ENCODE results near the gene UBE2G2.

Gene UBE2G2

DNA sequence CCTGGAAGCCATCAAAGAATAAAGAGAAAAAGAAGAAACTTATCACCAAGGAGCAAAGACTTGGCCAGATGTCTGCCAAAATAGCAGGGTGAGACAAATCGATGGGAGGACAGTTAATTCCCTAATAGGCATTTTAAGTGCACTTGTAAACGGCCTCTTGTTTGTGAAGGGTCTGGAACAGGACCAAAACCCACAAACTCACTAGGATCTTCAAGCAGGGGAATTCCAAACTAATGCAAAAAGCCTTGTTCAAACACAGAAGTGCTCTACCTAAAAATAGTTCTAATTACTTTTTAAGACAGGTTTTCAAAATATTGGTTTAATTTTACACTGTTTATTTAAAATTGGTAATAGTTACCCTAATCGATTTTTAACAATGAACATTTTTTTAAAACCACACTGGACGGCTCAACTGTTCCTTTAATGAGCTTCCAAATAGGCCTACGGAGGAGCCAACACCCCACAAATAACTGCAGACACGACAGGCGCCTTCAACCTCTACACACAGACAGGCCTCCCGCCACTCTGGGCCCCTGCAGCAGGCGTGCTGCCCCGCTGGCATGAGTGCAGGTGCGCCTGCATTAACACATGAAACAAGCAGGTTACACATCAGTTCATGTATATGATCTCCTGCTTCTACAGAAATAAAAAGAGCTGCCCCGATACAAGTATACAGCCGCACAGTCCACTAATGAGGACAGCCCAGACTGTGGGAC is 15.8 kb downstream of the UBE2G2 start:
- DNase-seq (ENCODE audit: low spot score): no peak

DNA sequence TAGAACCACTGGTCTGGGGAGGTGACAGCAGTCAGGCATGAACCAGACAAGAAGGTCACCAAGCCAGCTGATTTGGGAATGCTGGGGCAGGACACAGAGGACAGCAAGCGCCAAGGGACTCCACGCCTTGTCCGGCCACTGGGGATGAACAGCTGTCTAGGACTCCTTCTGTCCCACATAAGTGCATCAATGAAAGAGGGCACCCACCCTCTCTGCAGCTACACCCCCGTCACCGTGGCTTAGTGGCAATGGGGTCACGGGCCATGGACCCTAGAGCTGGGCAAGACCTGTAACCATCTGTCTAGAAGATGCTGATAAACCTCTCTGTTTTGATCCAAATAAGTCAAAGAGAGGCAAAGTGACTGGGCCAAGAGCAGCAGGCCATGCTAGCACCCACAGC is 16.8 kb downstream of the UBE2G2 start:
- DNase-seq (ENCODE audit: low spot score): no peak

DNA sequence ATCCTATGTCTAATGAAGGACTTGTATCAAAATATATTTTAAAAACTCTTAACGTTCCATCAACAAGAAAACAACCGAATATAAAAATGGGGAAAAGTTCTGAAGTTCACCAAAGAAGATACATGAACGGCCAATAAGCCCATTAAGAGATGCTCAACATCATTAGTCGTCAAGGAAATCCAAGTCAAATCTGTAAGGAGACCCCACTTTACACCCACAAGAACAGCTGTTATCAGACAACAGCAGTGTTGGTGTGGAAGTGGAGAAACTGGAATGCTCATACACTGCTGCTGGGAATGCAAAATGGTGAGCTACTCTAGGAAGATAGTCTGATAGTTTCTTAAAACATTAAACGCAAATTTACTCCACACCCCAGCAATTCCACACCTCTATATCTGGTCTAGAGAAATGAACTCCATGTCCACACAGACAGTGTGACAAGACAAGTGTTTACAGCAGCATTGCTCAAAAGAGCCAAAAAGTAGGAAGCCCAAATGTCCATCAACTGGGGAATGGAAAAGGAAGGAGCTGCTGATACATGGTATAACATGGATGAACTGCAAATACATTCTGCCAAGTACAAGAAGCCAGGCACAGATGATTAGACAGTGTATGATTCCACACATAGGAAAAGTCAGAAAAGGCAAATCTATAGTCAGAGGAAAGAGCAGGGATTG is 18.5 kb downstream of the UBE2G2 start:
- no peak for DNase-seq (ENCODE audit: low spot score)

DNA sequence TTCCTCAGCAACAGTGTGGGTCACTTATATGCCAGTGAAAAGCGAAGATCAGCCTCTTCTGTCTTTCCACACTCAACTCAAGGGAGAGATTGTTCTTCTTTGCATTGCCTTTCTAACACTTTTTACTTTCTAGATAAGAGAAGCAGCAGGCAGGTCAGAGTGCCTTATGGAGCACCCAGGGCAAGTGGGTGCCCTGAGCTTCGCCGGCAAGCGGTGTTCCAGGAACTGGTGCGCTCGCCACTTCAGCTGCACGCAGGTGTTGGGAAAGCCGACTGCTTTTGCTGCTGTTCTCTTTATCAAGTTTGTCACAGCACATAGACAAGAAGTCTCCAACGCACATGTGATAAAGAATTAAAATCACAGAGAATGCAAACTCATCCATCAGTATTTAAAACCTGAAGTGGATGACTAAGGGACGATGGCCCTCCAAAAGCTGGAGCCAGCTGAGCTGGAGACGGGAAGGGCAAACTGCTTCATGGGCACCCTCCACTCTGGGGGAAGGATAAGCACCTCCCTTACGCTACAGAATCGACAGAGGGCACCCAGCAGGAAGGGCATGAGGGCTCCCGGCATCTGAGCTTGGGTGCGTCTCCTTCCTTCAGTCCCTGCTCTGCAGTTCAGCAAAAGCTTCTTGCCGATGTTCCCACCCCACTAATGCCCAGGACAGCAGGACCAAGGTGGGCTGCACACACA is 20.7 kb downstream of the UBE2G2 start:
- DNase-seq (ENCODE audit: low spot score): no peak

DNA sequence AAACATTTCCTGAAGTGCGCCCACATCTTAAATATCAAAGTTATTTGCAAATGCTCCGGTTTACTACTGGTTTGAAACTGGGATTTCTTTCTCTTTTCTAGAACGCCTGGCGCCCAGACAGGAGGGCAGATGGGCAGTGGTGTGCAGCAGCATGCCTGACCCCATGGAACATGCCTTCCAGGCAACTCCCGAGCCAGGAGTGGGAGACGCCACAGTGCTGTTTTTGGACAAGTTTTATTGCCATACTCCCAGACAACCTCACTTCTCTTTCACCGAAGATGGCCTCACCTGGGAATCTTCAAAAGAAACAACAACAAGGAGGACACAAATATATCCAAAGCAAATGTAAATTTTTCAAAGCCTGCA is 21.5 kb downstream of the UBE2G2 start:
- DNase-seq (ENCODE audit: low spot score): no peak

DNA sequence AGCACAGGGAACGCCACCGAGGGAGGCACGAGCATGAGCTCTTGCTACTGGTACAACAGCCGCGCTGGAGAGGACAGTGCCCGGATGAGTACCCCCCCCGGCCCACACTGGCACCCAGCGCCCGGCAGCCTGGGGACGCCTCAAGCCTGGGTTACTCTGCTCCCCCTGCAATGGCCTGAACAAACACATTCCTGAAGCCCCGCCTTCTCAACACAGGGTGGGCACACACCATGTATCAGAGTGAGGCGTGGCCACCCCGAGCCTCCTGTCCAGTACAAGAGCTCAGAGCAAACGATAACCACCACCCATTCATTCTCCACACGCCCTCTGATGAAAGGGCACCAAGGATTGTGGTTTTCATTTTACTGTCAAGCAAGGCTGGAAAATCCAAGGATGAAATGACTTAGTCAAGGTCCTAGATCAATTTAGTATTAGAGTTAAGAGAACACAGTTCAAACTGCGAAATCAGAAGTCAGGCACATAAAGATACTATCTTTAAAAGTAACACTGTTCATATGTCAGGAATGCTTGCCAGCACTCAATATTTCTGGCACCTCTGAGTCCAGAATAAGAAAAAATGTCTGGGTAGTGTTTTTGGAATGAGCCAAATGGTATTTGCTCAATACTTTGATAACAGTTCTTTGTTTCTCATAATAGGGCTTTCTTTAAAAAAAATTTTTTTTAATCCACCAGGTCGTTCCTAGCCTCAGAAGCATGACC is 22.0 kb downstream of the UBE2G2 start:
- no peak for DNase-seq (ENCODE audit: low spot score)

DNA sequence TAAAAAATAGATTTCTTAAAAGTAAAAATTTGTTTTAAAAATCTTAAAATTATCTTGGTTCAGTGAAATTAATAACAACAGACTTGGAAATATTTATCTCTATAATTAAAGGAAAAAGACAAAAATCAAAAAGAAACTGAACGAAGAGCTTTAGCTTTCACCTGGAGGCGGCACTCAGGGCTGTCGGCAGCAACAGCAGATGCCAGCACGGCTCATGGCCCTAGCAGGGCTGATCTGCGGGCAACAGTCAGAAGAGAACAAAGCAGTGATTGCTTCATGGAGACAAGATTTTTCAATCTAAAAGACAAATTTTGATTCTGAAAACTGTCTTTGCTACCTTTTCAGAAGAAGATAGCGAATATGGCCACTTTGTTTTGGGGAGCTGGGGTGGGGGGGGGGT is 22.6 kb downstream of the UBE2G2 start:
- DNase-seq (ENCODE audit: low spot score): no peak

DNA sequence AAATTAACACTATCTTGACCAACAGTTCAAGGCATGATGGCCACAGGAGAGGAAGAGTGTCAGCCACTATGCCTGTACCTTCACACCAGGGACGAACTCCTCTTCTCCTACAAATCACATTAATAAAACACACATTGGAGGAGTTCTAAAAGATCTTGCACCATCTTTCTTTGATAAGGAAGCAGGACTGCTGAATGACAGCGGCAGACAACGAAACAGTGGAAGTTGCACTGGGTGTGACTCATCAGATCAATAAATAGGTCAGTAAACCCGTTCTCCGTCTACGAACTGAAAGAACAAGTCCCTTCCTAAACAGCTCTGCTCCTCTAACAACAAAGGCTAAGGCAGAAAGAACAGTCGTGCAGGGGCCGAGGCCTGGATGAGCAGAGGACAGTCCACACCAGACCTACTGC is 23.1 kb downstream of the UBE2G2 start:
- no peak for DNase-seq (ENCODE audit: low spot score)

DNA sequence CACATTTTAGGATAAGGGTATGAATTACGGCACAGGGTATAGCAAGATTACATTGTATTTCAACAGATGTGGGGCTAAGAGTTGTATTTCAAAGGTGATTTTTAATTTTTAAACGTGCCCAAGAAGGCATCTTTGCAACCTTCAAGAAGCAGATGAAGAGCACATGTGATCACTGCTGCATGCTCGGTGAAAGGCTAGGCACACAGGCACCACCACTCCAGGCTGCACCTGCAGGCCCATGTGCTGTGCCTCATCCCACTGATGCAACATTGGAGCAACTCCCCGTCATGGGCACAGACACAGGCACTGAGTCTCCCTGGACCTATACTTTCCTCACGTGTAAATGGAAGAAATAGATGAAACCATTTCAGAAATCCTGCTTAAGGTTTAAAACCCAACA is 23.5 kb downstream of the UBE2G2 start:
- no peak for DNase-seq (ENCODE audit: low spot score)

DNA sequence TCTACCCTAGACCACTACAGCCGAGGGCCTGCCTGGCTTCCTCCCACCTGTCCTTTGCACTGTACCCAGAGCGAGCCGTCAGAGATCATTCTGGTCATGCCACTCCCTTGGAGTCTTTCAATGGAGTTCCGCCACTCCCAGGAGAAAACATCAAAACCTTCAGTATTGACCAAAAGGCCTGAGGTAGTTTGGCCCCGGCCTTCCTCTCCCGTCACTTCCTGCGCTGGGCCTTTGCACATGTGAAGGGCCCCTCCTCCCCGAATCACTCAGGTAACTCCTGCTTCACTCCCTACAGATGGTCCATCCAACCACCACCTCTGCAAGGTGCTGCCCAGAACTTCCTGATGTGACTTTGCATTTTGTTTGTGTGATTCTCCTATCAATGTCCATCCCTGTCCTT is 26.6 kb downstream of the UBE2G2 start:
- no peak for DNase-seq (ENCODE audit: low spot score)

DNA sequence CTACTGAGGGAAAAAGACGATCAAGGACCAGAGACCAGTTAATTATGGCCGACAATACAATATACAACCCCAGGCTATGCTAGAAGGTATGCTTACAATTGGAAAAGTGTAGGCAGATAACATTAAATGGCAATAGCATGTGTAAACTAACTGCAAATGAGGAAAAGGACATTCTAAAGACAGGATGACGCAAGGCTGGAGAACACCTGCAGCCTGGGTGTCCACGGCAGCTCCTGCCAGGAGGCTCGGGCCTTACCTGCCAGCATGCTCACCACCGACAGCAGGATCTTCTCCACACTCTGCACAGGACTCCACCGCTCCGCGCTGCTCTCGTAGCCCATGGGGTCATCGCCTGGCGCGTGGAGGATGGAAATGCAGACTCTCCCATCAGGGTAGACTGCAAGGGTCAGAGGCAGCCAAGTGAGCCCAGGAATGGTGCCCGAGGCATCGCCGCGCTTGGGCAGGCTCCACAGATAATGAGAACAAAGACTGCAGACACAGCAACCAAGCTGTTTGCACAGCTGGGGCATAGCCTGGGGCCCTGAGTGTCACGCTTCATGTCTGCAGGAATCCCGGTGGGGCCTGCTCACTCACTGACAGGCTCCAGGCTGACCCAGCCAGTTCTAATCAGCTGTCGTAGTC is 28.2 kb downstream of the UBE2G2 start:
- DNase-seq (ENCODE audit: low spot score): no peak

DNA sequence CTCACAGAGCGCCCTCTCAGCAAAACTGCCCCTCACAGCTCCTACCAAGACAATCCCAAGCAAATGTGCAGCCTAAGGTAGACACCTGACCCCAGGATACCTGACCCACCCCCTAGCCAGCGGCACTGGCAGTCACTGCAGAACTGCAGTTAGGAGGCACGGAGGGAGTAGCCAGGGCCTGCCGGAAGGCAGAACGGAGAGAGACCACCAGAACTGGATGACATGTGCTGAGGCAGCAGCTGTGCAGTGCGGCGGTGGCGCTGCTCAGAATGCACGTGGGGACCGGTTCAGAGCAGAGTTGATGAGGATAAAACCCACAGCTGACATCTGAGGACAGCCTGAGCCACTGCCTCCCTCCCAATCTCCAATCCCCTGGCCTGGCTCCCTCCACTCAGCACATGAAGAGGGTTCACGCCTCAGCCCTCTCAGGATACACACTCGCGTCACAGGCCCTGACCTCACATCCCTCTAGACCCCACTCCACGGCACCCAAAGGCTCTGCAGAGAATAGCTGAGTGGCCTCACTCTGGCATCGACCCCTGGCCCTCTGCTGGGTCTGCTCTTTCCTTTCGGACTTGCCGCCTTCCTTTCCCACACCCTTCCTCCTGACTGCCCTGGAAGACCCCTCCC is 29.6 kb downstream of the UBE2G2 start:
- no peak for DNase-seq (ENCODE audit: low spot score)

DNA sequence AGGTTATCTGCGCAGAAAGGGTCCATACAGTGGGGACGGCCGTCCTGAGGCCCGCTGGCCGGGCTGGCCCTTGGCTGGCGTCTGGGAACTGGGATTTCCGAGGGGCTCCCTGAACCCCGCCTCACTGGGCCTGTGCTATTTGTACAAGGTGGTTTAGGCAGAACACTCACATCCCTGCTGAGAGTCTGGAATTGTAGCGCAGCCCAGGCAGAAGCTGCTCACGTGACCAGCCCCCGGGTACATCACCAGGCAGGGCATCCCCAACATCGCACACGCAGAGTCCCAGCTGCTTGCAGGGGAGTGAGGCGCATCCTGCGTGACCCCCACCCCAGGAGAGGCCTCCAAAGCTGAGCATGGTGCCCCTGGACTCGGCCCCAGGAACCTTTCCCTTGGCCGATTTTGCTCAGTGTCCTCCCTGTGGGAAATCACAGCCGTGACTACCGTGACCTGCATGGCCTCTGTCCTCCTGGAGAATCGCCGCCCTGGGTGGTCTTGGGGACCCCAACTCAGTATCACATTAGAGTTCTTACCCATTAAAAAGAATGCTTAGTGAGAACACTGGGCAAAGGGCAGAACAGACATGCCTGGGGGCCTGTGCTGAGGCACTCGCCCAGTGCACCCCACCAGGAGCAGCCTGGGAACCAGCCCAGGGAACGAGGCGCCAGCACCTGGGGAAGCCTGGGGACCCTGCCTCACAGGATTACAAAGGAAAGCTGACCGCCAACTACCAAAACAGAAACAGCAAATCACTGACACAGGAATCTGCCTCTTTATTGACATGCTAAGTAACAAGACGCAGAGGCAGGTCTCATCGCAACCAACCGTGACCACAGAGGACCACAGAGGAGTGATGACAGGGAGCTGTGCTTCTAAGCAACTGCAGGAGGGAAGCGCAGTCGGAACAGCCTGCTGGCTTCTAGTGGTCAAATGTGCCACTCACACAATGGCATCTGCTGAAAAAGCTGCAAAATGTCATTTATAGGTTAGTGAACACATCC is 33.5 kb downstream of the UBE2G2 start:
- DNase-seq (ENCODE audit: low spot score): no peak

DNA sequence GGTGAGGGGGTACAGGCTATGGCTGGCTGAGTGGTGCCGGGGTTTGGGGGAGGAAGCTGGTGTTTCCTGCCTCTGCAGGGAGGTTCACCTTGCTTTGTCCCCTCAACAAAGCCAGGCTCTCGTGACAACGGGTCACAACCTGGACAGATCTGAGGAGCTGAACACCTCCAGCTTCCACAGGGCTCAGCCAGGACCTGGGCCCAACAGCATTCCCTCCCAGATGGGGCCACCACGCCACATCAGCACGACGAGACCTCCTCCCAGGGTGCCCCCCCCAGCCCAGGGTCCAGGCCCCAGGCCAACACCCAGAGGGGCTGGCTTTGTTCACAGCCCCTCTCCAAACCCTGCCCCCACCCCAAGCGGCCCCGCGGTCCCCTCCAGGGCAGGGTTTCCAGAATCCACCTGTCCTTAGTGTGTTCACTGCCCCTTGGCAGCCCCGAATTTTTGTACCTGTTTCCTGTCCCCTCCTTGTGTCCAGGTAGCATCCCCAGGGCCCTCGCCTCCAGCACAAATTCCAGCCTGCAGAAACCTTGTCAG is 34.7 kb downstream of the UBE2G2 start:
- no peak for DNase-seq (ENCODE audit: low spot score)

DNA sequence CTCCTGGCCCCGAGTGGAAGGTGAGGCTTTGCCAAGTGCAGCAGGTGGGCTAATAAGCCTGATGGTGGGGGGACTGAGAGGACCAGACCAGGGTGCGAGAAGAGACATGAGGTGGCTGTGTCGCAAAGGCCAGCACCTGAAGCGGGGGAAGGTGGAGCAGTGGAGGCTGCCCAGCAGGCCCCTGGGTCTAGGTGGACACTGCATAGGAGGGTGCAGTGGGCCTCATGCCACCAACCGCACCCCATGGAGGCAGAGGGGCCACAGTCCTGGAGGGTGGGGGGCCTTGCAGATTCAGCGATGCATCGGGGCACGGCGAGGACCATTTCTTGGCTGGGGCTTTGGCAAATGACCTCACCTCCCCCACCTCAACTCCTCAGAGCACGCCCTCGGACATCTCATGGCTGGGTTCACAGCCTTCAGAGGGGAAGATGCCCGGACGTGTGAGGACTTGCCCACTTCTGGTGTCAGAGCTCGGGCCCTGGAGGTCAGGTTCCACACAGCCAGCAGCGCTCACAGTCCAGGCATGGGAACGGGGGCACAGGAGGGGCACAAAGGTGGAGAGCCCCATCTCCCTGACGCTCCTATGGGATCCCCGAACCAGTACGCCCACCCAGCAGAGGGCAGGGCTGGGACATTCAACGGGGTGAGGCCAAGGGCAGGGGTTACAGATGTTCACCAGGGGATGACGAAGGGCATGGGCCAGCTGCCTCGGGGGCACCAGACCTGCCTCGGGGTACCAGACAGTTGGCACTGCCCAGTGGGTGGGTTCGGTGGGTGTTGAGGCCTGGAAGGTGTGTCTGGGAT is 35.4 kb downstream of the UBE2G2 start:
- no peak for DNase-seq (ENCODE audit: low spot score)

DNA sequence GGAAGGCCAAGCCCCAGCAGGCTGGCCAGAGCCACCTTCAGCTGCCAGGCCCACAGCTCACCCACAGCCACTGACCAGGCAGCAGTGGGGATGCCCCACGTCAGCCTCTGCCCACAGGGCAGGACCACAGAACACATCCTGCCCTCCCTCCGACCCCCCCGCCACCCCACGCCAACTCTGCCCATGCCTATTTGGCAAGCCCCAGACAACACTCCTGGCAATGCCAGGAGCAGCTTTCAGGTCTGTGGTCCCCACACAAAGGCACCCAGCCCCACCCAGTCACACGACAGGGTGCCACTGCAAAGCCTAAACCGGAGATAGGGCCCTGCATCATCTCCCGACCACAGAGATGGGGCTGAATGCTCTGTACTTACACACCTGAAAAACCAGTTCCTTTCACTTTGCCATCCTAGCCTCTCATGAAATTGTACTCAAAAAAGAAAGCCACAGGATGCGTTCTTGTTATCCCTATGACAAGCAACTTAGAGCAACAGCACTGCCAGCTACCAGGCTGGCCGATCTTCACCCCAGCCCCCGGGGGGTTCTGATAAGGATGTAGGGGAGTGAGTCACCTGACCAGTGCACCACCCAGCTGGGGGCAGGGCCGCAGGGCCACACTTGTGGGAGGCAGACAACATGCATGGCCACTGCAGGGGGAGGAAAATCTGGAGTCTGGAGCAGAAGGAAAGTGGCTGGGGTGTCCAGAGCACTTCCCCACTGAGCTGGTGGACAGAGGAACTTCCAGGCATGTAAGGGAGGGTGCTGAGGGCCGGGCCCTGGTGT is 36.2 kb downstream of the UBE2G2 start:
- DNase-seq (ENCODE audit: low spot score): no peak

DNA sequence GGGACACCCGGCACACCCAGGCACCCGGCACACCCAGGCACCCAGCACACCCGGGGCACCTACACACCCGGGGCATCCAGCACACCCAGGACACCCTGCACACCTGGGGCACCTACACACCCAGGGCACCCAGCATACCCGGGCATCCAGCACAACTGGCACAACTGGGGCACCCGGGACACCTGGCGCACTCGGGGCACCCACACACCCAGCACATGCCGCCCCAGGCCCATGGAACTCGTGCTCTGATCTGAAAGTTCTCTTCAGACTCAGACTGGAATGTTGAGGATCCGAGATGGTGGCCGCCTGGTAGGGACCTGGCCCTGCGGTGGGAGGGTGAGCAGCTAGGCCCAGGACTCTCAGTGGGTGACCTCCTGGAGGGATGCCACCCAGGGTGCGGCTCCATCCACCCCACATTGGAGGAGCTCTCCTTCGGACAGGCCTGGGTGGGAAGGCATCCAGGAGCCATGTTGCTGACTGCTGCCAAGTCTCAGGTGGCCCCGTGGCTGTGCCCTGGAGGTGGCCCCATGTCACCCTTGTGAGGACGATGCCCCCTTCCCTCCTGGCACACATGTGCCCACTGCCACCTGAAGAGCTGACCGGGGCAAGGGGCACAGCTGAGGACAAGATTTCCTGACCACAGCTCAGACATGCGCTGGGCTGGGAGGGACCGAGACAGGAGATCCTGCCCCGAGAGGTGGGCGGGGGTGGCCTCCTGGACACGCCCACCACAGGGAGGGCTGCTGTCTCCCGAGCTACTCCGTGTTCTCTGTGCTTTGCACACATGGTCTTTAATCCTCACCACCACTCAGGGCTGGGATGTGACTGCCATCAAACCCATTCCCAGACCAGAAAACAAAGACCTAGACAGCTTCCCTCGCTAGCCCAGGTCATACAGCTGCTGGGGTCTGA is 37.0 kb downstream of the UBE2G2 start:
- DNase-seq (ENCODE audit: low spot score): no peak
